NCI-H146 (cell line): ENCODE measurements around the gene PSMD10.

Experiments
- DNase-seq: peaks from one replicate; lab custom pipeline; 2025; lab: John Stamatoyannopoulos, UW

PSMD10 gene

GRCh38 chrX:108072746-108073145 lies 18.6 kb downstream of the PSMD10 start:
- DNase-seq = no peak

- no peak for DNase-seq
Observed at GRCh38 chrX:108071578-108071977, 19.8 kb downstream of the PSMD10 start.

- DNase-seq = no peak
Observed at GRCh38 chrX:108070891-108071290, 20.5 kb downstream of the PSMD10 start.

GRCh38 chrX:108068121-108068520 lies 23.2 kb downstream of the PSMD10 start:
- no peak for DNase-seq

- DNase-seq = no peak
Observed at GRCh38 chrX:108064613-108065012, 26.7 kb downstream of the PSMD10 start.

GRCh38 chrX:108064001-108064400 lies 27.3 kb downstream of the PSMD10 start:
- DNase-seq = no peak

- no peak for DNase-seq
Observed at GRCh38 chrX:108059801-108060200, 31.5 kb downstream of the PSMD10 start.

GRCh38 chrX:108055546-108055945 lies 35.8 kb downstream of the PSMD10 start:
- DNase-seq = no peak

GRCh38 chrX:108053218-108053617 lies 38.1 kb downstream of the PSMD10 start:
- no peak for DNase-seq

GRCh38 chrX:108049649-108050048 lies 41.7 kb downstream of the PSMD10 start:
- no peak for DNase-seq

- no peak for DNase-seq
Observed at GRCh38 chrX:108044554-108045256, 46.6 kb downstream of the PSMD10 start, which contains the start of gene VSIG1. Gene VSIG1, plus strand, starts transcription at chrX:108045065. Its CDS starts 66 bp downstream, at chrX:108045131.

GRCh38 chrX:108036298-108036973 lies 54.9 kb downstream of the PSMD10 start:
- DNase-seq = no peak

GRCh38 chrX:108034725-108035124 lies 56.6 kb downstream of the PSMD10 start:
- no peak for DNase-seq
